SK-N-SH (cell line): ENCODE data around the gene PPP1R12A. TPM values are rescaled to one million over a fixed set of nuclear protein-coding genes. Genes with fewer than 3 reads are reported as not detected.

Source experiments
- CTCF ChIA-PET: fragments of 300-600, 350-600 bp; formaldehyde crosslinking; extraction: SDS; loops from one replicate; lab custom pipeline; 2021; lab: Yijun Ruan, JAX
- POLR2A ChIA-PET: fragments of 350-600 bp; sonication (Branson Sonifier 250); formaldehyde crosslinking; extraction: SDS; loops from one replicate; lab custom pipeline; 2020; ENCODE audit warnings: antibody characterized with exemption, inconsistent platforms; lab: Yijun Ruan, JAX
- DNase-seq: peaks from one replicate; pipeline ENCODE4 v3.0.0; 2012
- H2AFZ ChIP-seq: fragments of 200-600 bp; sonication (generic); 2 replicates; pipeline ENCODE4 v1.8.1; 2016; ENCODE audit warnings: antibody characterized with exemption, mild to moderate bottlenecking, low read depth
- H3F3A ChIP-seq: fragments of 200-600 bp; sonication (generic); replicated peaks from 2 replicates; pipeline ENCODE3; 2016; ENCODE audit warnings: antibody characterized with exemption, mild to moderate bottlenecking; ENCODE audit not compliant: insufficient read depth
- H3K27ac ChIP-seq, 2 experiments: fragments of 200-500 bp in 1 of 2; fragments of 200-600 bp in 1 of 2; sonication (Bioruptor generic) in 1 of 2; sonication (generic), shearing (Covaris generic) in 1 of 2; 2 replicates each; pipeline versions ENCODE4 v1.5.1 to v1.6.1; 2014 to 2016; ENCODE audit warnings: low read depth in 2 of 2, inconsistent platforms in 1 of 2, low read length in 1 of 2, mild to moderate bottlenecking in 1 of 2, mixed read lengths in 1 of 2
- H3K27me3 ChIP-seq: fragments of 200-600 bp; sonication (generic), shearing (Covaris generic); 2 replicates; pipeline ENCODE4 v1.6.1; 2016; ENCODE audit warnings: mixed run types; ENCODE audit not compliant: insufficient read depth
- H3K36me3 ChIP-seq, 2 experiments: fragments of 200-500 bp in 1 of 2; fragments of 200-600 bp in 1 of 2; sonication (Bioruptor generic) in 1 of 2; sonication (generic) in 1 of 2; replicated peaks in 1 of 2; 2 replicates each; pipeline versions ENCODE3 to v1.5.1; 2014 to 2016; ENCODE audit warnings: low read length in 1 of 2, mild to moderate bottlenecking in 1 of 2; ENCODE audit not compliant: insufficient read depth in 2 of 2, control insufficient read depth in 1 of 2
- H3K4me1 ChIP-seq, 2 experiments: fragments of 200-500 bp in 1 of 2; fragments of 200-600 bp in 1 of 2; sonication (Bioruptor generic) in 1 of 2; sonication (generic), shearing (Covaris generic) in 1 of 2; 2 replicates each; pipeline versions ENCODE4 v1.5.1 to v1.6.1; 2014 to 2016; ENCODE audit warnings: low read depth in 1 of 2, low read length in 1 of 2, mixed run types in 1 of 2; ENCODE audit not compliant: insufficient read depth in 2 of 2, control insufficient read depth in 1 of 2
- H3K4me2 ChIP-seq: fragments of 200-600 bp; sonication (generic), shearing (Covaris generic); 2 replicates; pipeline ENCODE4 v1.6.1; 2017; ENCODE audit warnings: mixed run types
- H3K4me3 ChIP-seq, 2 experiments: fragments of 200-500 bp in 1 of 2; fragments of 200-600 bp in 1 of 2; sonication (Bioruptor generic) in 1 of 2; sonication (generic), shearing (Covaris generic) in 1 of 2; 2 replicates each; pipeline versions ENCODE4 v1.5.1 to v1.8.1; 2014 to 2016; ENCODE audit warnings: low read depth in 2 of 2, inconsistent platforms in 1 of 2, low read length in 1 of 2, mild to moderate bottlenecking in 1 of 2, mixed read lengths in 1 of 2, moderate library complexity in 1 of 2
- H3K79me2 ChIP-seq: fragments of 200-600 bp; sonication (generic); 2 replicates; pipeline ENCODE4 v1.8.1; 2017; ENCODE audit warnings: mild to moderate bottlenecking; ENCODE audit not compliant: insufficient read depth
- H3K9ac ChIP-seq: fragments of 200-600 bp; sonication (generic); 2 replicates; pipeline ENCODE4 v1.6.1; 2017; ENCODE audit warnings: mixed run types
- H3K9me2 ChIP-seq: fragments of 200-600 bp; sonication (generic); 2 replicates; pipeline ENCODE4 v1.6.1; 2017; ENCODE audit warnings: mixed run types
- H3K9me3 ChIP-seq: fragments of 200-600 bp; sonication (generic); 2 replicates; pipeline ENCODE4 v1.6.1; 2017; ENCODE audit warnings: mixed run types, mild to moderate bottlenecking, moderate library complexity
- H4K20me1 ChIP-seq: fragments of 200-600 bp; sonication (generic); 2 replicates; pipeline ENCODE4 v1.6.1; 2017; ENCODE audit warnings: mild to moderate bottlenecking, mixed run types; ENCODE audit not compliant: insufficient read depth
- CHD2 ChIP-seq: fragments of 150-350 bp; IDR thresholded peaks from 2 replicates; pipeline ENCODE4 v1.6.1; 2018; ENCODE audit warnings: low read length; ENCODE audit not compliant: partially characterized antibody
- EP300 ChIP-seq, 2 experiments: IDR thresholded peaks; 2 replicates each; pipeline versions ENCODE4 v1.4.0 to v1.6.1; 2012; ENCODE audit warnings: borderline replicate concordance in 1 of 2, low read depth in 1 of 2, low read length in 1 of 2
- FOSL2 ChIP-seq: IDR thresholded peaks from 2 replicates; pipeline ENCODE4 v1.4.0; 2012; ENCODE audit warnings: low read depth, mild to moderate bottlenecking, moderate library complexity, borderline replicate concordance
- GATA2 ChIP-seq: sonication (generic); formaldehyde crosslinking; IDR thresholded peaks from 2 replicates; pipeline ENCODE4 v1.5.0; 2020; ENCODE audit warnings: mild to moderate bottlenecking, missing genetic modification reagents
- MXI1 ChIP-seq: IDR thresholded peaks from 2 replicates; pipeline ENCODE4 v1.6.1; 2012; ENCODE audit warnings: mild to moderate bottlenecking, low read depth, low read length, improper control_type of control experiment
- NRF1 ChIP-seq: IDR thresholded peaks from 2 replicates; pipeline ENCODE4 v1.6.1; 2012; ENCODE audit warnings: low read depth, mild to moderate bottlenecking, low read length
- RAD21 ChIP-seq: IDR thresholded peaks from 2 replicates; pipeline ENCODE4 v1.6.1; 2012; ENCODE audit warnings: mild to moderate bottlenecking, low read length
- REST ChIP-seq: IDR thresholded peaks from 2 replicates; pipeline ENCODE4 v1.6.1; 2012; ENCODE audit warnings: mild to moderate bottlenecking, low read depth, low read length, moderate library complexity
- RFX5 ChIP-seq: IDR thresholded peaks from 2 replicates; pipeline ENCODE4 v1.6.1; 2012; ENCODE audit warnings: mild to moderate bottlenecking, improper control_type of control experiment, low read length
- SIN3A ChIP-seq: IDR thresholded peaks from 2 replicates; pipeline ENCODE4 v1.6.1; 2012; ENCODE audit warnings: low read depth, mild to moderate bottlenecking, low read length, moderate library complexity, borderline replicate concordance
- SMC3 ChIP-seq: IDR thresholded peaks from 2 replicates; pipeline ENCODE4 v1.6.1; 2012; ENCODE audit warnings: low read depth, low read length, improper control_type of control experiment
- USF2 ChIP-seq: fragments of 150-350 bp; IDR thresholded peaks from 2 replicates; pipeline ENCODE4 v1.6.1; 2017; ENCODE audit warnings: antibody characterized with exemption, low read length, low read depth, borderline replicate concordance
- YY1 ChIP-seq: IDR thresholded peaks from 2 replicates; pipeline ENCODE4 v1.4.0; 2012; ENCODE audit warnings: low read depth, mild to moderate bottlenecking
- WGBS: methylation state at CpG from one replicate; pipeline ENCODE4 v1.1.6; 2017; ENCODE audit warnings: low lambda C conversion rate; 5-methylcytosine and 5-hydroxymethylcytosine counted together
- polyA plus RNA-seq, 3 experiments: library from polyadenylated mRNA; depleted of rRNA; stranded (reverse); fragments of >200 nt; gene quantifications; 2 replicates each; pipeline ENCODE4 v1.2.3, GENCODE V29; 2012

Gene PPP1R12A
- polyA plus RNA-seq, 1 of the 3 experiments (the other 2 are of a cell fraction), result 26.0 TPM

- DNase-seq, result no peak
- CTCF ChIA-PET, result no interaction called here
Measured at GRCh38 chr12:79891506-79892162, 43.3 kb downstream of the PPP1R12A start.

More at GRCh38 chr12:79891506-79892162, 43.3 kb downstream of the PPP1R12A start:
- POLR2A ChIA-PET, result no interaction called here
- H3K27ac ChIP-seq, result no peak overlapping the region
- no peaks in the 10 kb centered on the region for H3K27me3 ChIP-seq
- no peak overlapping the region for H3K4me3 ChIP-seq
- no peaks in the 10 kb centered on the region for H3K9me3 ChIP-seq
- no peak overlapping the region for H3K9ac ChIP-seq
- 96% methylated on average over 2 of the region's 2 CpGs for WGBS
- H3K4me2 ChIP-seq, result no peak overlapping the region
- H2AFZ ChIP-seq, result no peak overlapping the region
- peaks cover 100% of the 10 kb centered on the region for H3K79me2 ChIP-seq
- H4K20me1 ChIP-seq, result peaks cover 51% of the 10 kb centered on the region
- H3K9me2 ChIP-seq, result no peaks in the 10 kb centered on the region
- H3F3A ChIP-seq, result peaks cover 19% of the 10 kb centered on the region
- peaks cover 0 to 11% of the 10 kb centered on the region in 2 experiments for H3K36me3 ChIP-seq
- TF ChIP-seq SMC3, result no peak
- TF ChIP-seq RFX5, result no peak
- TF ChIP-seq YY1, result no peak
- TF ChIP-seq NRF1, result no peak
- no peak for TF ChIP-seq REST
- no peak for TF ChIP-seq GATA2 (CRISPR knock-in tag)
- no peak for TF ChIP-seq CHD2
- TF ChIP-seq USF2, result no peak
- TF ChIP-seq FOSL2, result no peak
- TF ChIP-seq RAD21, result no peak
- no peak for TF ChIP-seq MXI1
- no peak for TF ChIP-seq EP300 (IDR thresholded peaks at IDR 0.05; ENCODE audit: borderline replicate concordance in 1 of 2, low read depth in 1 of 2, low read length in 1 of 2)
- TF ChIP-seq SIN3A, result no peak
- H3K4me1 ChIP-seq, result peaks cover 0 to 19% of the 10 kb centered on the region in 2 experiments; a peak in 3 of 4 replicates
